WERI-Rb-1 (cell line): Measurements from ENCODE around the gene TSHZ2.

ENCODE experiments used
- DNase-seq: peaks from one replicate; pipeline ENCODE4 v3.0.0-alpha.2; 2020
- H3K27ac ChIP-seq: fragments of 250-450 bp; sonication (Bioruptor Pico); 2 replicates; pipeline ENCODE4 v1.5.1; 2020; ENCODE audit warnings: mild to moderate bottlenecking, moderate library complexity
- H3K27me3 ChIP-seq: fragments of 250-450 bp; sonication (Bioruptor Pico); 2 replicates; pipeline ENCODE4 v1.5.1; 2021; ENCODE audit warnings: mild to moderate bottlenecking, low read depth, moderate library complexity; ENCODE audit not compliant: insufficient read depth, severe bottlenecking
- H3K36me3 ChIP-seq: fragments of 250-450 bp; sonication (Bioruptor Pico); 2 replicates; pipeline ENCODE4 v1.5.1; 2020; ENCODE audit warnings: mild to moderate bottlenecking, moderate library complexity
- H3K4me3 ChIP-seq: 2 replicates; pipeline ENCODE4 v1.5.1; 2011; ENCODE audit warnings: low read depth, mild to moderate bottlenecking, control low read depth, low read length
- H3K9me3 ChIP-seq: fragments of 250-450 bp; sonication (Bioruptor Pico); 2 replicates; pipeline ENCODE4 v1.5.1; 2021; ENCODE audit warnings: mild to moderate bottlenecking, moderate library complexity; ENCODE audit not compliant: severe bottlenecking
- TF ChIP-seq, protein P1 (sequence below): IDR thresholded peaks from 2 replicates; pipeline ENCODE4 v1.5.1; 2011; ENCODE audit warnings: low read depth, mild to moderate bottlenecking, control low read depth, inconsistent platforms, low read length

TSHZ2 gene

GRCh38 chr20:53287357-53288042, 315.3 kb downstream of the TSHZ2 start:
- H3K27ac ChIP-seq, result no peak overlapping the region
- H3K9me3 ChIP-seq, result no peaks in the 10 kb centered on the region
- H3K27me3 ChIP-seq, result peaks cover 64% of the 10 kb centered on the region
- DNase-seq, result no peak
- H3K4me3 ChIP-seq, result no peak overlapping the region
- H3K36me3 ChIP-seq, result no peaks in the 10 kb centered on the region
- TF ChIP-seq, protein P1, sequence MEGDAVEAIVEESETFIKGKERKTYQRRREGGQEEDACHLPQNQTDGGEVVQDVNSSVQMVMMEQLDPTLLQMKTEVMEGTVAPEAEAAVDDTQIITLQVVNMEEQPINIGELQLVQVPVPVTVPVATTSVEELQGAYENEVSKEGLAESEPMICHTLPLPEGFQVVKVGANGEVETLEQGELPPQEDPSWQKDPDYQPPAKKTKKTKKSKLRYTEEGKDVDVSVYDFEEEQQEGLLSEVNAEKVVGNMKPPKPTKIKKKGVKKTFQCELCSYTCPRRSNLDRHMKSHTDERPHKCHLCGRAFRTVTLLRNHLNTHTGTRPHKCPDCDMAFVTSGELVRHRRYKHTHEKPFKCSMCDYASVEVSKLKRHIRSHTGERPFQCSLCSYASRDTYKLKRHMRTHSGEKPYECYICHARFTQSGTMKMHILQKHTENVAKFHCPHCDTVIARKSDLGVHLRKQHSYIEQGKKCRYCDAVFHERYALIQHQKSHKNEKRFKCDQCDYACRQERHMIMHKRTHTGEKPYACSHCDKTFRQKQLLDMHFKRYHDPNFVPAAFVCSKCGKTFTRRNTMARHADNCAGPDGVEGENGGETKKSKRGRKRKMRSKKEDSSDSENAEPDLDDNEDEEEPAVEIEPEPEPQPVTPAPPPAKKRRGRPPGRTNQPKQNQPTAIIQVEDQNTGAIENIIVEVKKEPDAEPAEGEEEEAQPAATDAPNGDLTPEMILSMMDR, result no peak

DNA sequence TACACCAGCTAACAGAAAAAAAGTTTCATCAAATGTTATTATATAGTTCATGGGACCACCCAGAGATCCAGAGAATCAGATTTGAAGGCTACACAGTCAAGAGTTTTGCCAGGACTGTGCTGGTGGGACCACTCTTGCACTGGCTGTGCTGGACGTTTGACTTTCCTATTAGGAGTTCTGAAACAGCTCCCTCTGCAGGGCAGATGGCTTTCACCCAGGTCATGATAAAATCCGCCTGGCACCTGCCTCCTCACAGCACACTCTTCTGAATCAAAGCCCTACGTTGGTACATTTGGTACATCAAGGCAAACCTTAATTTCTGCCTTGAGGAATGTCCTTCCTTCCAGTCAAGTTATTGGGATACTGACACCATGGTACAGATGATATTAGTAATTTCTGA, 319.4 kb downstream of the TSHZ2 start:
- TF ChIP-seq, protein P1, result peak; percentile 58
- H3K4me3 ChIP-seq, result no peak overlapping the region
- H3K27me3 ChIP-seq, result peaks cover 46% of the 10 kb centered on the region
- no peaks in the 10 kb centered on the region for H3K9me3 ChIP-seq
- no peaks in the 10 kb centered on the region for H3K36me3 ChIP-seq
- H3K27ac ChIP-seq, result no peak overlapping the region
- DNase-seq, result peak; percentile 25

DNA sequence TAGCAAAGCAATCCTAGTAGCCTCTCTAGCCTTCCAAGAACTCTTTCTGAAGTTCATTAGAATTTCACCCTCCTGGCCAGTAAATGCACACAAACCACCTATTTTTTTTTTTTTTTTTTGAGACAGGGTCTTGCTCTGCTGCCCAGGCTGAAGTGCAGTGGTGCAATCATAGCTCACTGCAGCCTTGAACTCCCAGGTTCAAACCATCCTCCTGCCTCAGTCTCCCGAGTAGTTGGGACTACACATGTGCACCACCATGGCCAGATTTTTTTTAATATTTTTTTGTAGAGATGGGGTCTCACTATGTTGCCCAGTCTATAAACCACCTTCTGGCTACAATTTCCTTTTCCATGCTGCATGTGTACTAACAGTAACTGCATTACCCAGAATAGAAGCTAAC, 320.2 kb downstream of the TSHZ2 start:
- peaks cover 46% of the 10 kb centered on the region for H3K27me3 ChIP-seq
- TF ChIP-seq, protein P1, result no peak
- no peak overlapping the region for H3K4me3 ChIP-seq
- no peaks in the 10 kb centered on the region for H3K36me3 ChIP-seq
- DNase-seq, result no peak
- no peak overlapping the region for H3K27ac ChIP-seq
- H3K9me3 ChIP-seq, result no peaks in the 10 kb centered on the region

GRCh38 chr20:53294804-53295203, 322.6 kb downstream of the TSHZ2 start:
- Histone ChIP-seq H3K36me3 (no peaks in the 10 kb centered on the region), H3K4me3 (no peak overlapping the region), H3K27me3 (peaks cover 58% of the 10 kb centered on the region), H3K27ac (no peak overlapping the region), H3K9me3 (no peaks in the 10 kb centered on the region)
- no peak for DNase-seq
- TF ChIP-seq, protein P1, result no peak

DNA sequence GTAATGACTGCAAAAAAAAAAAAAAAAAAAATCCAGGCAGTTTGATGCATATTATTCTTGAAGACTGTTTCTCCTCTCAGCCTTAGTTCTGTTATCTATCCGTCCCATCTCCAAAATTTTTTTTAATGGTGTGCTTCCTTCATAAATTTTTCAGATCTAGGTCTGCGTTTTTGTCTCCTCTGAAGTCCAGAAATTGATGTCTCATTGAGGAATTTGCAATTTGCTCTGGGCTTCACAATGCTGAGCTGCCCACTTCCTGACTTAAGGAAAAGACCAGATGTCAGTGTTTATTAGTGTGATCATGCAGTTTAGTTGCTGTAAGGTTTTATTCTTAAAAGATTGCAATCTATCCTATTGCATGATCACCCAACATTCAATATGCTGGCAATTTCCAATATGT, 323.9 kb downstream of the TSHZ2 start:
- DNase-seq, result no peak
- no peaks in the 10 kb centered on the region for H3K36me3 ChIP-seq
- H3K27ac ChIP-seq, result no peak overlapping the region
- H3K9me3 ChIP-seq, result no peaks in the 10 kb centered on the region
- TF ChIP-seq, protein P1, result no peak
- H3K4me3 ChIP-seq, result no peak overlapping the region
- peaks cover 63% of the 10 kb centered on the region for H3K27me3 ChIP-seq
